DND-41 (cell line): Measurements from ENCODE around the gene SOX6.

Source experiments
- ATAC-seq: fragments of 200-7000 bp; cut with Tn5 transposase; 3 replicates; pipeline ENCODE4 v1.9.1; 2021; ENCODE audit warnings: low read depth; ENCODE audit not compliant: insufficient read depth
- DNase-seq: peaks from one replicate; pipeline ENCODE4 v3.0.0-alpha.2; 2020
- H2AFZ ChIP-seq: 2 replicates; pipeline ENCODE4 v1.6.0; 2012; ENCODE audit warnings: low read depth, low read length
- H3K27ac ChIP-seq: 2 replicates; pipeline ENCODE4 v1.5.1; 2012; ENCODE audit warnings: low read length, inconsistent platforms
- H3K27me3 ChIP-seq: fragments of 200-600 bp; sonication (generic); 2 replicates; pipeline ENCODE4 v1.6.0; 2012; ENCODE audit warnings: low read length, mild to moderate bottlenecking, inconsistent platforms; ENCODE audit not compliant: insufficient read depth, poor library complexity
- H3K36me3 ChIP-seq: 2 replicates; pipeline ENCODE4 v1.5.1; 2012; ENCODE audit warnings: low read length, inconsistent platforms; ENCODE audit not compliant: insufficient read depth
- H3K4me1 ChIP-seq: 2 replicates; pipeline ENCODE4 v1.5.1; 2012; ENCODE audit warnings: mild to moderate bottlenecking, low read length; ENCODE audit not compliant: insufficient read depth
- H3K4me2 ChIP-seq: 2 replicates; pipeline ENCODE4 v1.6.0; 2012; ENCODE audit warnings: mild to moderate bottlenecking, moderate library complexity, low read length, inconsistent platforms; ENCODE audit not compliant: insufficient read depth
- H3K4me3 ChIP-seq, 2 experiments: fragments of 200-600 bp in 1 of 2; shearing (Covaris generic) in 1 of 2; 2 replicates each; pipeline ENCODE4 v1.5.1; 2012 to 2016; ENCODE audit warnings: inconsistent platforms in 2 of 2, low read length in 2 of 2, mild to moderate bottlenecking in 2 of 2, low read depth in 1 of 2, moderate library complexity in 1 of 2
- H3K79me2 ChIP-seq: 2 replicates; pipeline ENCODE4 v1.6.0; 2012; ENCODE audit warnings: low read length, inconsistent platforms; ENCODE audit not compliant: insufficient read depth
- H3K9ac ChIP-seq: 2 replicates; pipeline ENCODE4 v1.6.0; 2012; ENCODE audit warnings: low read depth, mild to moderate bottlenecking, inconsistent platforms, low read length, moderate library complexity
- H3K9me3 ChIP-seq: 2 replicates; pipeline ENCODE4 v1.5.1; 2012; ENCODE audit warnings: low read length, moderate library complexity, mild to moderate bottlenecking, inconsistent platforms; ENCODE audit not compliant: insufficient read depth, severe bottlenecking
- H4K20me1 ChIP-seq: 2 replicates; pipeline ENCODE4 v1.6.0; 2012; ENCODE audit warnings: low read length; ENCODE audit not compliant: insufficient read depth
- EZH2 ChIP-seq: IDR thresholded peaks from 3 replicates; pipeline ENCODE4 v1.6.1; 2012; ENCODE audit warnings: borderline replicate concordance, low read depth, mild to moderate bottlenecking, moderate library complexity, low read length, inconsistent platforms; ENCODE audit not compliant: severe bottlenecking
- TF ChIP-seq, protein P1 (sequence below): IDR thresholded peaks from 2 replicates; pipeline ENCODE4 v1.5.1; 2012; ENCODE audit warnings: borderline replicate concordance, low read length, moderate library complexity, mild to moderate bottlenecking; ENCODE audit not compliant: poor library complexity, severe bottlenecking; ENCODE audit errors: extremely low read depth

SOX6 gene

DNA sequence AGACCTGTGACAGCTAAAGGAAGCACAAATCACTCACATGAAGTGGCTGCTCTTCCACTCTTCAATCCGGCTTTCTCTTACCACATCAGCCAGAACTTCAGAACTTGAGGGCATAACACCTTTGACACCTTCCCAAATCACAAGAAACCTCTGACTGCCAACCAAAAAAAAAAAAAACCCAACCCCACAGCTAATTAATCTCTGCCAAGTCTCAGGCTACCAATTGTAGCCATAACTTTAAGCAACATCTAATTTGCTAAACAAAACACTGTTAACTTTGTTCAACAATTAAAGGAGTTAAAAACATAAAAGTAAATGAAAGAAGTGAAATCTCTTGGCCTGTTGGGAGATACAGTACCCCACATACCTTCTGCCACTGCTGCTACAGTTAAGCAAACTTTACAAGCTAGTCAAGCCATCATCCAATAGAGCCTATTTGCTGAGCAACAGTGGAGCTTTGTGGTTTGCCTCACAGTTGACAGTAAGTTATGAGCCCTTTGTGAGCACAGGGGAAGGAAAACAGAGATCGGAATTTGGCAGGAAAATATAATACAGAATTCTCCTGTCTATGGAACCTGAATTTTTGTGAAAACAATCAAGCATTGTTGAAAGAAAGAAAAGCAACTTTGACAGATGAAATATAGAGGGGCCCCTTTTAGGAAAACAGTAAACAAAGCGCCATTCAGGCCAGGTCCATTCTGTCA, at the start of gene SOX6:
SOX6 (minus strand) TSS at position 490 of the 704 bp plus-strand sequence. CDS start 15,298 bp downstream, outside the sequence.
- Histone ChIP-seq H3K9ac (no peak within 1 kb of the TSS), H3K4me1 (no peaks in the 10 kb centered on the region), H4K20me1 (no peaks in the 10 kb centered on the region), H2AFZ (no peak within 1 kb of the TSS), H3K9me3 (no peaks in the 10 kb centered on the region), H3K36me3 (no peaks in the 10 kb centered on the region), H3K79me2 (no peaks in the 10 kb centered on the region), H3K27me3 (peaks cover 25% of the 10 kb centered on the region), H3K4me2 (no peak within 1 kb of the TSS), H3K27ac (no peak within 1 kb of the TSS), H3K4me3 (no peak within 1 kb of the TSS)
- no peak for DNase-seq
- TF ChIP-seq, protein P1, sequence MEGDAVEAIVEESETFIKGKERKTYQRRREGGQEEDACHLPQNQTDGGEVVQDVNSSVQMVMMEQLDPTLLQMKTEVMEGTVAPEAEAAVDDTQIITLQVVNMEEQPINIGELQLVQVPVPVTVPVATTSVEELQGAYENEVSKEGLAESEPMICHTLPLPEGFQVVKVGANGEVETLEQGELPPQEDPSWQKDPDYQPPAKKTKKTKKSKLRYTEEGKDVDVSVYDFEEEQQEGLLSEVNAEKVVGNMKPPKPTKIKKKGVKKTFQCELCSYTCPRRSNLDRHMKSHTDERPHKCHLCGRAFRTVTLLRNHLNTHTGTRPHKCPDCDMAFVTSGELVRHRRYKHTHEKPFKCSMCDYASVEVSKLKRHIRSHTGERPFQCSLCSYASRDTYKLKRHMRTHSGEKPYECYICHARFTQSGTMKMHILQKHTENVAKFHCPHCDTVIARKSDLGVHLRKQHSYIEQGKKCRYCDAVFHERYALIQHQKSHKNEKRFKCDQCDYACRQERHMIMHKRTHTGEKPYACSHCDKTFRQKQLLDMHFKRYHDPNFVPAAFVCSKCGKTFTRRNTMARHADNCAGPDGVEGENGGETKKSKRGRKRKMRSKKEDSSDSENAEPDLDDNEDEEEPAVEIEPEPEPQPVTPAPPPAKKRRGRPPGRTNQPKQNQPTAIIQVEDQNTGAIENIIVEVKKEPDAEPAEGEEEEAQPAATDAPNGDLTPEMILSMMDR = no peak
- no peak for TF ChIP-seq EZH2
- ATAC-seq = no peak

DNA sequence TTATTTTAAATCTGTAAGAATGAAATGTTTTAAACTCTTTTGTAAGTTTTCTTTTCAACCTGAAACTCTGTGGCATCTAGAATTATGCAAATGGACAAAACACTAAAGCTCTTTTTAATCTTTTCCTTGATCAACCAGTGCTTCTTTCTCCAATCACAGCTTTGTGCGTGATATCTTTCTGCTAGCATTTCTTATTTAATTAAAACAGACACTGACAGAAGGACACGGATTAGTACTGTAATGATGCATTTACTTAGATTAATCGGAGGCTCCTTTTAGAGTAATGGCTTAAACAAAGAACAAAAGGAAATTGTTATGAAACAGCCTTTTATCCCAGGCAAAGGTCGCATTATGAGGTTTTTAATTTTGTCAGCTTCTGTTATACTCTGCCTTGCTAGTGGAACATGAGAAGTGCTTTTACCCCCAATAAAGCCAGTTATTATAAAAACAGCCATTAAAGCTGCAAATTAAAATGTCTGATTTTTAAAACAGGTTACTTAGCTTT, 48.5 kb upstream of the SOX6 start:
- H2AFZ ChIP-seq = no peak overlapping the region
- H3K9me3 ChIP-seq = no peaks in the 10 kb centered on the region
- peaks cover 2% of the 10 kb centered on the region for H3K27me3 ChIP-seq
- DNase-seq (no peak), ATAC-seq (no peak)
- H3K4me1 ChIP-seq = no peaks in the 10 kb centered on the region
- H3K79me2 ChIP-seq = no peaks in the 10 kb centered on the region
- no peak overlapping the region for H3K4me2 ChIP-seq
- H3K9ac ChIP-seq = no peak overlapping the region
- H3K27ac ChIP-seq = no peak overlapping the region
- H4K20me1 ChIP-seq = no peaks in the 10 kb centered on the region
- H3K4me3 ChIP-seq = no peak overlapping the region
- H3K36me3 ChIP-seq = no peaks in the 10 kb centered on the region
- TF ChIP-seq, protein P1 = no peak
- no peak for TF ChIP-seq EZH2

DNA sequence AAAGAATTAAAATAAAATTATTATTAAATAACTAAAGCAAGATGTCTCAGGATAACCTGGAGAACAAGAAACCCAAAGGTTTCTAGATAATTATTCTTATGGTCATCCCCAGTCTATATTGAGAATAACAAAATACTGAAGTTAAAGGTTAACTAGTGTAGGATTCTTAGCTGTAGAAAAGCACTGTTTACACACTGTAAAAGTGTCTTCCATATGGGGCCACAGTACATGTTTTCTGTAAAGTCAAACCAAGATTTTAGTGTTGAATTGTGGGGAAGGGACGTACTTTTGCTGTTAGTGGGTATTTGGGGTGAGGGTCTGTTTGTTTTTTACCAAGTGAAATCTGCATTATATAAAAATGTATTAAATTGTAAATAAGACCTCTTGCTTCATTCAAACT, 47.5 kb upstream of the SOX6 start:
- H3K9ac ChIP-seq = no peak overlapping the region
- H3K4me1 ChIP-seq = no peaks in the 10 kb centered on the region
- H3K36me3 ChIP-seq = no peaks in the 10 kb centered on the region
- H4K20me1 ChIP-seq = no peaks in the 10 kb centered on the region
- TF ChIP-seq, protein P1 = no peak
- no peak for TF ChIP-seq EZH2
- H2AFZ ChIP-seq = no peak overlapping the region
- H3K79me2 ChIP-seq = no peaks in the 10 kb centered on the region
- H3K4me3 ChIP-seq = no peak overlapping the region
- peaks cover 2% of the 10 kb centered on the region for H3K27me3 ChIP-seq
- ATAC-seq (no peak), DNase-seq (no peak)
- no peaks in the 10 kb centered on the region for H3K9me3 ChIP-seq
- no peak overlapping the region for H3K27ac ChIP-seq
- H3K4me2 ChIP-seq = no peak overlapping the region

DNA sequence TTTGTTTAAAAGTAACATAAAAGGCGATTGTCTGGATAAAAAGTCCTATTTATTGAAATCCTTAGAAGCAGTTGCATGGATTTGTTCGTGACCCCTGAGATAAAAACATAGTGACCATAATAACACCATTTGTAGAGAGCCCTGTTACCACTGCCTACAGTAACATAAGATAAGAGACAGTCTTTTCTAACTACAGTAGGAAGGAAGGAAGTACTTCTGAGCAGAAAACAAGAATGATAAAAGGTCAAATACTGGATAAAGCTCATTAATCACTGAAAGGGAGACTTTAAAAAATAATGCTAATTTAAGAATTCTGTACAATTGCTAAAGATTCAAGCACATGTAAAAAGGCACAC, 47.1 kb upstream of the SOX6 start:
- no peaks in the 10 kb centered on the region for H3K79me2 ChIP-seq
- peaks cover 2% of the 10 kb centered on the region for H3K27me3 ChIP-seq
- H3K36me3 ChIP-seq = no peaks in the 10 kb centered on the region
- ATAC-seq = no peak
- no peaks in the 10 kb centered on the region for H3K9me3 ChIP-seq
- H2AFZ ChIP-seq = no peak overlapping the region
- H4K20me1 ChIP-seq = no peaks in the 10 kb centered on the region
- H3K4me1 ChIP-seq = no peaks in the 10 kb centered on the region
- no peak for TF ChIP-seq EZH2
- TF ChIP-seq, protein P1 = no peak
- no peak overlapping the region for H3K4me2 ChIP-seq
- H3K4me3 ChIP-seq = no peak overlapping the region
- DNase-seq = no peak
- no peak overlapping the region for H3K27ac ChIP-seq
- H3K9ac ChIP-seq = no peak overlapping the region
